Astrocyte (in vitro differentiated cells and primary cell): Measurements from ENCODE around the gene TAF5L. TPM values are rescaled to one million over a fixed set of nuclear protein-coding genes. Genes with fewer than 3 reads are reported as not detected.

Experiments
- DNase-seq: peaks from one replicate; pipeline ENCODE4 v3.0.0-alpha.2; 2010; ENCODE audit warnings: low read depth
- FAIRE-seq: peaks from 2 replicates; lab custom pipeline; 2011; peaks lifted over from hg19 to GRCh38; lab: Jason Lieb, UNC
- H2AFZ ChIP-seq: 2 replicates; pipeline ENCODE4 v1.6.0; 2012; ENCODE audit warnings: low read depth, low read length, inconsistent platforms
- H3K27ac ChIP-seq: 2 replicates; pipeline ENCODE4 v1.5.1; 2011; ENCODE audit warnings: low read depth, low read length, inconsistent platforms
- H3K27me3 ChIP-seq: 2 replicates; pipeline ENCODE4 v1.6.0; 2011; ENCODE audit warnings: low read length, inconsistent platforms; ENCODE audit not compliant: insufficient read depth
- H3K36me3 ChIP-seq: 2 replicates; pipeline ENCODE4 v1.5.1; 2011; ENCODE audit warnings: low read length, inconsistent platforms; ENCODE audit not compliant: insufficient read depth
- H3K4me1 ChIP-seq: 2 replicates; pipeline ENCODE4 v1.5.1; 2011; ENCODE audit warnings: low read length, inconsistent platforms; ENCODE audit not compliant: insufficient read depth
- H3K4me2 ChIP-seq: 2 replicates; pipeline ENCODE4 v1.6.0; 2012; ENCODE audit warnings: low read length, inconsistent platforms
- H3K4me3 ChIP-seq: 2 replicates; pipeline ENCODE4 v1.5.1; 2011; ENCODE audit warnings: low read depth, mild to moderate bottlenecking, low read length, inconsistent platforms; ENCODE audit not compliant: insufficient read depth
- H3K79me2 ChIP-seq: 2 replicates; pipeline ENCODE4 v1.6.0; 2012; ENCODE audit warnings: mild to moderate bottlenecking, low read length, inconsistent platforms; ENCODE audit not compliant: insufficient read depth
- H3K9ac ChIP-seq: 2 replicates; pipeline ENCODE4 v1.6.0; 2012; ENCODE audit warnings: mild to moderate bottlenecking, low read length, inconsistent platforms
- H3K9me3 ChIP-seq: 2 replicates; pipeline ENCODE4 v1.5.1; 2012; ENCODE audit warnings: low read depth, mild to moderate bottlenecking, low read length, inconsistent platforms; ENCODE audit not compliant: insufficient read depth
- H4K20me1 ChIP-seq: 2 replicates; pipeline ENCODE4 v1.6.0; 2012; ENCODE audit warnings: low read length, inconsistent platforms; ENCODE audit not compliant: insufficient read depth
- H3K27ac Mint-ChIP-seq: one replicate; pipeline ENCODE4 v1.8.0; 2021; ENCODE audit warnings: mild to moderate bottlenecking, mixed read lengths; ENCODE audit not compliant: unreplicated experiment
- H3K27me3 Mint-ChIP-seq: one replicate; pipeline ENCODE4 v1.8.0; 2021; ENCODE audit warnings: low read depth, mixed read lengths; ENCODE audit not compliant: unreplicated experiment
- H3K36me3 Mint-ChIP-seq: one replicate; pipeline ENCODE4 v1.8.0; 2021; ENCODE audit warnings: low read depth, mixed read lengths; ENCODE audit not compliant: unreplicated experiment
- H3K4me1 Mint-ChIP-seq: one replicate; pipeline ENCODE4 v1.8.0; 2021; ENCODE audit warnings: low read depth, mixed read lengths; ENCODE audit not compliant: unreplicated experiment
- H3K4me3 Mint-ChIP-seq: one replicate; pipeline ENCODE4 v1.8.0; 2021; ENCODE audit warnings: mild to moderate bottlenecking, moderate library complexity, mixed read lengths; ENCODE audit not compliant: unreplicated experiment
- H3K9me3 Mint-ChIP-seq: one replicate; pipeline ENCODE4 v1.8.0; 2021; ENCODE audit warnings: mild to moderate bottlenecking, mixed read lengths; ENCODE audit not compliant: unreplicated experiment
- CTCF ChIP-seq: IDR thresholded peaks from 2 replicates; pipeline ENCODE4 v1.5.1; 2011; ENCODE audit warnings: low read depth, mild to moderate bottlenecking, inconsistent platforms, low read length, moderate library complexity; ENCODE audit not compliant: insufficient read depth
- EZH2 ChIP-seq: IDR thresholded peaks from 2 replicates; pipeline ENCODE4 v1.6.1; 2012; ENCODE audit warnings: mild to moderate bottlenecking, low read length, inconsistent platforms; ENCODE audit not compliant: insufficient read depth
- total RNA-seq: library from RNA; stranded (reverse); gene quantifications from 2 replicates; pipeline ENCODE4 v1.2.1, GENCODE V29; 2021

TAF5L gene
- total RNA-seq, 1 donor from 2014 or later, result 23.5 TPM

GRCh38 chr1:229620876-229621275 lies 5.0 kb downstream of the TAF5L start:
- Histone ChIP-seq H3K9ac (no peak overlapping the region), H3K4me3 (no peak overlapping the region), H3K9me3 (no peaks in the 10 kb centered on the region), H3K27me3 (no peaks in the 10 kb centered on the region), H3K4me1 (peaks cover 6% of the 10 kb centered on the region), H2AFZ (no peak overlapping the region), H3K4me2 (no peak overlapping the region), H3K27ac (no peak overlapping the region), H3K36me3 (no peaks in the 10 kb centered on the region), H4K20me1 (peaks cover 79% of the 10 kb centered on the region), H3K79me2 (peaks cover 96% of the 10 kb centered on the region)
- Mint-ChIP-seq H3K36me3 (peaks cover 3% of the 10 kb centered on the region), H3K9me3 (no peaks in the 10 kb centered on the region), H3K27ac (no peak overlapping the region), H3K4me1 (peaks cover 28% of the 10 kb centered on the region), H3K4me3 (no peak overlapping the region), H3K27me3 (no peaks in the 10 kb centered on the region)
- TF ChIP-seq EZH2 (no peak), CTCF (no peak)
- FAIRE-seq, result no peak
- DNase-seq, result peak; percentile 80

GRCh38 chr1:229619614-229620013 lies 6.3 kb downstream of the TAF5L start:
- Mint-ChIP-seq H3K9me3 (no peaks in the 10 kb centered on the region), H3K4me3 (no peak overlapping the region), H3K27ac (no peak overlapping the region), H3K4me1 (peaks cover 25% of the 10 kb centered on the region), H3K36me3 (peaks cover 3% of the 10 kb centered on the region), H3K27me3 (no peaks in the 10 kb centered on the region)
- no peak overlapping the region for H3K9ac ChIP-seq
- H2AFZ ChIP-seq, result no peak overlapping the region
- H3K27me3 ChIP-seq, result no peaks in the 10 kb centered on the region
- TF ChIP-seq EZH2, result no peak
- TF ChIP-seq CTCF, result no peak
- peaks cover 2% of the 10 kb centered on the region for H3K4me1 ChIP-seq
- no peak for FAIRE-seq
- peaks cover 78% of the 10 kb centered on the region for H4K20me1 ChIP-seq
- no peaks in the 10 kb centered on the region for H3K9me3 ChIP-seq
- no peak for DNase-seq
- no peak overlapping the region for H3K4me2 ChIP-seq
- H3K36me3 ChIP-seq, result no peaks in the 10 kb centered on the region
- peaks cover 97% of the 10 kb centered on the region for H3K79me2 ChIP-seq
- H3K27ac ChIP-seq, result no peak overlapping the region
- no peak overlapping the region for H3K4me3 ChIP-seq

- no peak overlapping the region for H3K27ac Mint-ChIP-seq
- Histone ChIP-seq H3K27me3 (no peaks in the 10 kb centered on the region), H3K9ac (no peak overlapping the region), H3K4me2 (no peak overlapping the region), H3K4me3 (no peak overlapping the region), H3K4me1 (no peaks in the 10 kb centered on the region), H2AFZ (no peak overlapping the region), H4K20me1 (peaks cover 78% of the 10 kb centered on the region), H3K9me3 (no peaks in the 10 kb centered on the region), H3K79me2 (peaks cover 97% of the 10 kb centered on the region), H3K36me3 (no peaks in the 10 kb centered on the region), H3K27ac (no peak overlapping the region)
- DNase-seq, result no peak
- H3K4me3 Mint-ChIP-seq, result no peak overlapping the region
- H3K27me3 Mint-ChIP-seq, result no peaks in the 10 kb centered on the region
- H3K9me3 Mint-ChIP-seq, result no peaks in the 10 kb centered on the region
- H3K4me1 Mint-ChIP-seq, result peaks cover 21% of the 10 kb centered on the region
- no peak for FAIRE-seq
- H3K36me3 Mint-ChIP-seq, result peaks cover 3% of the 10 kb centered on the region
- no peak for TF ChIP-seq EZH2
- no peak for TF ChIP-seq CTCF
Observed at GRCh38 chr1:229619002-229619401, 6.9 kb downstream of the TAF5L start.
